ENCODE data around the gene GMEB2.

The GMEB2 gene

DNA sequence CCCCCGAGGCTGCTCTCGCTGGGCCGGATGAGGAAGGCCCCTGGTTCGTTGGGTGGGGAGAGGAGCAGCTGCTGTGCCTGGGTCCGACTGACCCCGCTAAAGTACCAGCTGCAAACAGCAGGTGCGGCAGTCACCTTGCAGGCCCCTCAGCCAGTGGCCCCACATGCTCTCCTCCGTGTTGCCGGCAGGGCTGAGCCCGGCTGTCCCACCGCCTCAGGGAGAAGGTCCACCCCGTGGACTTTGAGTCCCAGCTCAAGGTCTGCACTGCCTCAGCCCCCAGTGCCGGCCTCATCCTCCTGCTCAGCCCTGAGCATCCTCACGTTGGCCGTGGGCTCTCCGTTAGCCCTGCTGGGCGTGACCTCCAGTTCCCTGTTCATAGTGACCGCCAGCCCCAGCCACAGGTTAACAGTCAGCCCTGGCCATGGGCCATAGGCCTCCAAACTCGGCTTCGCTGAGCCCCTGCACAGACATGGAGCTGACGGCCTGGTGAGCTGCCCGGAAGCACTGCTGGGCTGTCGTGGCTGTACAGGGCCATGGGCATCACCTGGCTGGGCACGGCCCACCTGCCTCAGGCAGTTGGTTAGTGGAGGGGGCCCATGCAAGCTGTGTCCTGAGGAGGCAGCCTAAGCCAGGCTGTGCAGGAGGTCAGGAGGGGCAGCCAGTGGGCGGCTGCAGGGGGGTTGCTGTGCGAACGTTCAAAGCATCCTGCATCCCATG is 82.5 kb downstream of the GMEB2 start:
- DNase-seq (ENCODE audit: low spot score), result no peak

DNA sequence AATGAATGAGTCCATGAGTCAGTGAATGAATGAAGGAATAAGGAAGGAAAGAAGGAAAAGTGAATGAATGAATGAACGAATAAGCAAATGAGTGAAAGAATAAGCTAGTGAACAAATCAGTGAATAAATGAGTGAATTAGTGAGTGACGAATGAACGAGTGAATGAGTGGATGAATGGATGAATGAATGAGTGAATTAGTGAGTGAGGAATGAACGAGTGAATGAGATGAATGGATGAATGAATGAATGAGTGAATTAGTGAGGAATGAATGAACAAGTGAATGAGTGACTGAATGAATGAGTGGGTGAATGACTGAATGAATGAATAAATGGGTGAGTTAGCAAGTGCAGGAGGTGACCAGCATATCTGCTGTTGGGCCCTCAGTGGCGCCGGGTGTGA is 83.2 kb downstream of the GMEB2 start:
- DNase-seq (ENCODE audit: low spot score), result no peak

DNA sequence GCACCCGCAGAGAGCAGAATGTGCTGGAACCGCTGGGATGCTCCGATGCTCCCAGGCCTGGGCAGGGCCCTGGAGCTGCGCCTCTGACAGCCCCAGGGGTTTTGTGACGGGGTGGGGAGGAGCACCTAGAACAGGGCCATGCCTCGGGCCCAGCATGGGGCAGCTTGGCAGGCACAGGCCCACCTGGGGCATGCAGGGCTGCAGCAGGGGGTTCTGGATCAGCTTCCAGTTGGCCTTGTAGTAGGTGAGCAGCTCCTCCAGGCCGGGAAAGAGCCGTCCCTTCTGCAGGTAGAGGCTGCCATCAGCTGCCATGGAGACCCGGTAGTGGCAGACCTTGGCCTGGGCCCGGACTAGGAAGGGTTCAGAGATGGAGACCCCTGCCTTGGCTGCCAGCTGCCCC is 83.8 kb downstream of the GMEB2 start:
- no peak for DNase-seq (ENCODE audit: low spot score)

DNA sequence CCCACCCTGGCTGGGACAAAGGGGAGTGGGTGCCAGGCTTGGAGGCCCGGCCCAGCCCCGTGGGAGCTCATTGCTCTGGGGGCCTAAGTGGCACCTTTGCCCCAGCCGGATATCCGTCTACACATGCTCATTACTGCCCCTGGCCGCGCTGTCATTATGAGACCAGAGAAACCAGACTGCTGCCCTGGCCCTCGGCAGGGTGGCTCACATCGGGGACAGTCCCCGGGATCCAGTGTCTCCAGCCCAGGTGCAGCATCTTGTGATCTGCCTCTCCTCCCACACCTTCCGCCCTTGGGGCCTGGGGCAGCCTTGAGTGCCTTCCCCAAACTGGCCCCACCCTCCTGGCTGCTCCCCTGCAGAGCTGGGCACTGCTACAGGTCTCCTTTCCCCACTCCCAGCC is 84.2 kb downstream of the GMEB2 start:
- no peak for DNase-seq (ENCODE audit: low spot score)

DNA sequence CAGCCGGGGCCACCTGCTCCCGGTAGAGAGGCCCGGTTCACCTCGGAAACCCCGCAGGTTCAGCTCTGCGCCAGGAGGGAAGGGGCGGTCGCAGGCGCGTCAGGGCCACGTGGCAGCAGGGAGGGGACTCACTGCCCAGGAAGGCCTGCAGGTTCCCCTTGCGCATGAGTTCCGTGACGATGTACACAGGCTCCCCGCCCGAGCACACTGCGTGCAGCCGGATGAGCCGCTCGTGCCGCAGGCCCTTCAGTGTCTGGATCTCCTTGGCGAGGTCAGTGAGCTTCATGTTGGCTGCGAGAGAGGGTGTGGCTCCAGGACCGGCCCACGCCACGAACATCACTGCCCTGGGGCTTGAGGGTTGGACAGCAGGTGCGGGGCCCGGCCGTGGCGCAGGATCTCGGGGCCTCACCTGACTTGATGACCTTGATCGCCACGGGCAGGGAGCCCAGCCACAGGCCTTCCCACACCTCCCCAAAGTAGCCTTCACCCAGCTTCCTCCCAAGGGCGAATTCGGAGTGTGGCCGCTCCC is 84.8 kb downstream of the GMEB2 start:
- no peak for DNase-seq (ENCODE audit: low spot score)

DNA sequence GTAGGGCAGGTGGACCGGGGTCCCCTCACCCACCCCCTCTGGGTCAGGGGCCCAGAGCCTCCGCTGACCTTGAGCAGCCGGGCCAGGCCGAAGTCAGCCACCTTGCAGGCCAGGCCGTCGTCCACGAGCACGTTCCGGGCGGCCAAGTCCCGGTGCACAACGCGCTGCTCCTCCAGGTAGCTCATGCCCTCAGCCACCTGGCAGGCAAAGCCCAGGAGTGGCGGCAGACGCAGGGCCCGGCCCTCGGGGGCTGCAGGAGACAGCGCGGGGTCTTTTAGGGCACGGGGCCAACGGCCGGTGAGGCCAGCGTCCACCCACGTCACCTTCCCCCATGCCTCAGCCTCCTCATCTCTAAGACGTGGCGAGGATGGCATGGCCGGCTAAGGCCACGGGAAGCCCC is 85.5 kb downstream of the GMEB2 start:
- DNase-seq (ENCODE audit: low spot score), result no peak

DNA sequence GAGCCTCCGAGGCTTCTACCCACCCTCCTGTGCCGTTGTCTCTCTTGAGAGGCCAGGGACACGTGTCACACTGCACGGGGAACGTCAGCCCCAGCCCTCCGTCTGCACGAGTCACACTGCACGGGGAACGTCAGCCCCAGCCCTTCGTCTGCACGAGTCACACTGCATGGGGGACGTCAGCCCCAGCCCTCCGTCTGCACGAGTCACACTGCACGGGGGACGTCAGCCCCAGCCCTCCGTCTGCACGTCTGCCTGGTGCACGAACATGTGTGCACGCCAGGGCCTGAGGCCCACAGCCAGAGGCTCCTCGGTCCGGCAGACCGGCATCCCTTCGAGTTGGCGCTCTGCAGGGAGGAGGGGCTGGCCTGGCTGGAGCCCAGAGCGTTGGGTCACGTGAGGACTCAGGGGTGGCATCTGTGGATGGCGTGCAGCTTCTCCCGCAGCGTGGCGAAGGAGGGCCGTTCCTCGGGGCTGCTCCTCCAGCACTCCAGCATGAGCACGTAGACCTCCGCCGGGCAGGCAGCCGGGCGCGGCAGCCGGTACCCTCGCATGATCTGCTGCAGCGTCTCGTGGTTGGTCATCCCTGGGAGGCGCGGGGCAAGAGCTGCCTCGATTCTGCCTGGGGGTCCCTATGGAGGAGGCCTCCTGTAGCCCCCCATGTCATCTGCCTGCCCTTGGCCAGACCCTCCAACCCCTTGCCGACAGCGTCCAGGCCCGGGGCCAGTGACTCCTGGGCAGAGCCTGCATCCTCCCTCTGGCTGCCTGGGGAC is 86.3 kb downstream of the GMEB2 start:
- peak; percentile 65 for DNase-seq (ENCODE audit: low spot score)

DNA sequence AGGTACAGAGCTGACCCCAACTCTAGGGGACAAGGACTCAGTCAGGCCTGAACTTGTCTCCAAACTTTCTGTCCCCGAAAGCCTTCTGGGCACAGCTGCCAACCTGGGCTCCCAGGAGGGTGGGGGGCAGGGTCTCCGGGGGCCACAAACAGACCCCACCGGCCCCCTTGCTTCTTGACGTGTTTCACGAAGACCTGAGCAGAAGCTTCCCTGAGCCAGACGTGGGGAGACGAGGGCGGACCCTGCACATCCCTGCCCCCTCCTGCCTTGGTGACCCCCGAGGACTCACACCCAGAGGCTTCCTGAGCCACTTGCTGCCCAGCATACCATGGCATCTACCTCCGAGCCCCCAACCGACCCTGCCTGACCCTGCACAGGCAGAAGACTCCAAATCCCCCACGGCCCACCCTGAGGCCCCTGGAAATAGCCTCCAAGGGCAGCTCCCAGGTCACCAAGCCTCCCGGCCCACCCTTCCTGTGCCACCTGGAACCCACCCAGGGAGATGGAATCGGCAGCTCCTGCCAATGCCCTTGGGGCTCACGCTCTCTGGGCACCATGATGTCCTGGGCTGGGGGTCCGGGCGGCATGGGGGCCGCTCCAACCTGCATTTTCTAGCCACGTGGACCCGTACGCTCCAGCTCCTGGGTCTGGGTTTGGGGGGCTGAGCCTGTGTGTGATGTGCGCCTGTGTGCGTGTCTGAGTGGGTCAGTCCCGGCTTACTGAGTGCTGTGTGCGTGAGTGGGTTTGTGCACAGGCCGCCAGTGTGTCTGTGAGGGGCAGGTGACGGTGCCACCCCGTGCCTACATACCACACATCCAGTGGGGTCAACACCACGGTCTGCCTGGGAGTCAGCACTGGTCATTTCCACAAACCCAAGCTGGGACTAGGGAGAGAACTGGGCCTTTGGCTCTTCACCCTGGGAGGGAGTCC is 87.2 kb downstream of the GMEB2 start:
- DNase-seq (ENCODE audit: low spot score), result no peak

DNA sequence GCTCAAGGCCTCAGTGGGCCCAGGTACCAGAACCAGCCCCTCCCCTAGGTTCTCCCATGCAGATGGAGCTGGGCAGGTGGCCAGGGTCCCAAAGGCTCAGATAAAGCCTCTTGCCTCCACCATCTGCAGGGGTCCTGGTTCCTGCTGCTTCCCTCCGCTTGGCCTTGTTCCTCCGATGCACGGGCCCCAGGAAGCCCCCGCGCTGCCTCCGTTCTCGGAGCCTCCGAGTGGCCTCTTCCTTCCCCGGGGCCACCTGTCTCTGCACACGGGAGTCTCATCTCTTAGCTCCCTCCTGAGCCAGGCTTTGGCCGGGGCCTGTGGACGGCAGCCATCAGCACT is 87.8 kb downstream of the GMEB2 start:
- no peak for DNase-seq (ENCODE audit: low spot score)

DNA sequence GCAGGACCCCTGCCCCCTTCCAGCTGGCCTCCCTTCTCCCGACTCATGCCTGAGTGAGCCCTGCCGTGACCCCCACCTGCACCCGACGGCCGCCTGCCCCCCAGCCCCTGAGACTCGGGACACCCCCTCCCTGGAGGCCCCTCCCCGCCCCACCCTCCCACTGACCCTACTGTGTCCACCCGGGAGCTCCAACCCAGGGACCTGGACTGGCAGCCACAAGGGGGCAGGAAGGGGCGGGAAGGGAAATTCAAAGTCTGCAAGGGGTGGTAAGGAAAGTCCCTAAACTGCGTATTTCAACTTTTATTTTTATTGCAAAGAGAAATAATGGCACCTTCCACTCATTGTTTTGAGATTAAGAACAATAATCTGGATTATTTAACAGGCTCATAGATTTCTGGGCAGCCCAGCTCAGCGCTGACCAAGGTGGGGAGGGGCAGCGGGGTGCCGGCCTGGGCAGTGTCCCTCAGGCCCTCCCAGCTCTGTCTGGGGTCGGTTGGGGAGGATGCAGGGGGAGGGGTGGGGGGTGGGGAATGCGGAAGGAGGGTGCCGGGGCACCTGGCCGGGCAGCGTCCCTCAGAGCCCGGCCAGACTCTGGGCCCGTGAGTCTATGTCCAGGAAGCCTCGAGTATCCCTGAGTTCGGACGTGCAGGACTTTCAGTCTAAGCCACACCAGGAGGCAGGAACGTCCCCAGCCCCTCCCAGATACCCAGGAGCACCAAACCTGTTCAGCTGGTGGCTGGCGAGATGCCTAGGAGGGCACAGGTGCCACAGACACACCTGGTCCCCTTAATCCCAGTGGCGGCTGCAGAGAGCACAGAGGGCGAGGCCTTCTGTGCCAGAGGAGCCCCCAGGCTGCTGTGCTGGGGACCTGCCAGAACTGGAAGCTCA is 88.5 kb downstream of the GMEB2 start:
- no peak for DNase-seq (ENCODE audit: low spot score)
